GM18520 (cell line): ENCODE measurements around the gene ZRANB1.

ENCODE experiments used
- ATAC-seq: cut with Tn5 transposase; IDR thresholded peaks from one replicate; pipeline ENCODE4 v1.9.1; 2021; ENCODE audit not compliant: unreplicated experiment

The ZRANB1 gene

GRCh38 chr10:124993345-124993708 lies 51.4 kb downstream of the ZRANB1 start:
- ATAC-seq: no peak

GRCh38 chr10:124993736-124994451 lies 52.0 kb downstream of the ZRANB1 start:
- no peak for ATAC-seq

- no peak for ATAC-seq
Measured at GRCh38 chr10:124994573-124995473, 52.9 kb downstream of the ZRANB1 start.

- ATAC-seq: no peak
Measured at GRCh38 chr10:124995605-124996004, 53.7 kb downstream of the ZRANB1 start.

GRCh38 chr10:124996127-124996853 lies 54.4 kb downstream of the ZRANB1 start:
- no peak for ATAC-seq

- ATAC-seq: no peak
Measured at GRCh38 chr10:124996854-124997215, 54.9 kb downstream of the ZRANB1 start.

GRCh38 chr10:124997306-124997705 lies 55.4 kb downstream of the ZRANB1 start:
- no peak for ATAC-seq

GRCh38 chr10:124997771-124998623 lies 56.1 kb downstream of the ZRANB1 start:
- ATAC-seq: no peak

GRCh38 chr10:124998624-124999291 lies 56.8 kb downstream of the ZRANB1 start:
- no peak for ATAC-seq

- no peak for ATAC-seq
Measured at GRCh38 chr10:124999433-125000365, 57.8 kb downstream of the ZRANB1 start.

GRCh38 chr10:125000366-125001312 lies 58.7 kb downstream of the ZRANB1 start:
- no peak for ATAC-seq

GRCh38 chr10:125001313-125002046 lies 59.6 kb downstream of the ZRANB1 start:
- no peak for ATAC-seq

- no peak for ATAC-seq
Measured at GRCh38 chr10:125002047-125002422, 60.1 kb downstream of the ZRANB1 start.

- no peak for ATAC-seq
Measured at GRCh38 chr10:125002423-125003145, 60.7 kb downstream of the ZRANB1 start.

GRCh38 chr10:125003146-125003900 lies 61.4 kb downstream of the ZRANB1 start:
- ATAC-seq: no peak

GRCh38 chr10:125003901-125004467 lies 62.1 kb downstream of the ZRANB1 start:
- ATAC-seq: no peak
